Spleen (tissue), 7 donors: ENCODE measurements around the gene GPR158.

Experiments
- POLR2A ChIP-seq, 3 donors: fragments of 450-650 bp; IDR thresholded peaks; one replicate each; pipeline ENCODE4 v1.5.1; 2017; ENCODE audit warnings: antibody characterized with exemption in 3 of 3, mild to moderate bottlenecking in 1 of 3
- POLR2AphosphoS5 ChIP-seq, 3 donors: sonication (generic); formaldehyde crosslinking; IDR thresholded peaks; one replicate each; pipeline ENCODE4 v1.5.1; 2017; ENCODE audit warnings: antibody characterized with exemption in 3 of 3
- TF ChIP-seq, protein P1 (sequence below), 11 experiments: fragments of 200-600 bp in 7 of 11; fragments of 450-650 bp in 4 of 11; sonication (generic) in 4 of 11; IDR thresholded peaks in 8 of 11; conservative IDR thresholded peaks in 3 of 11; 1 replicate in 7 of 11; 2 replicates in 4 of 11; pipeline versions ENCODE4 v1.4.0 to v1.8.0; 2016 to 2021; ENCODE audit warnings: antibody characterized with exemption in 11 of 11, inconsistent platforms in 4 of 11, mild to moderate bottlenecking in 1 of 11
- donor health status: DM: no; HTN: no; CAD: no; lungs with moderate emphysema.
- donor health status: DM: no; HTN: no; CAD: no.
- donor health status: DM: no; HTN: no; CAD: no.

DNA sequence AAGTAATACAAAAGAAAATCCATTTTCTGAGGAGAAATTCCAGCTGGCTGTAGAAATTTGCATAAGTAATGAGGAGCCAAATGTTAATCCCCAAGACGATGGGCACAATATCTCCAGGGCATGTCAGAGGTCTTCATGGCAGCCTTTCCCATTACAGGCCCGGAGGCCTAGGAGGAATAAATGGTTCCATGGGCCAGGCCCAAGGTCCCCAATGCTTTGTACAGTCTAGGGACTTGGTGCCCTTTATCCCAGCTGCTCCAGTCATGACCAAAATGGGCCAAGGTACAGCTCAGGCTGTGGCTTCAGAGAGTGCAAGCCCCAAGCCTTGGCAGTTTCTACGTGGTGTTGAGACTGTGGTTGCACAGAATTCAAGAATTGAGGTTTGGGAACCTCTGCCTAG is 182.5 kb downstream of the GPR158 start:
- TF ChIP-seq, protein P1, sequence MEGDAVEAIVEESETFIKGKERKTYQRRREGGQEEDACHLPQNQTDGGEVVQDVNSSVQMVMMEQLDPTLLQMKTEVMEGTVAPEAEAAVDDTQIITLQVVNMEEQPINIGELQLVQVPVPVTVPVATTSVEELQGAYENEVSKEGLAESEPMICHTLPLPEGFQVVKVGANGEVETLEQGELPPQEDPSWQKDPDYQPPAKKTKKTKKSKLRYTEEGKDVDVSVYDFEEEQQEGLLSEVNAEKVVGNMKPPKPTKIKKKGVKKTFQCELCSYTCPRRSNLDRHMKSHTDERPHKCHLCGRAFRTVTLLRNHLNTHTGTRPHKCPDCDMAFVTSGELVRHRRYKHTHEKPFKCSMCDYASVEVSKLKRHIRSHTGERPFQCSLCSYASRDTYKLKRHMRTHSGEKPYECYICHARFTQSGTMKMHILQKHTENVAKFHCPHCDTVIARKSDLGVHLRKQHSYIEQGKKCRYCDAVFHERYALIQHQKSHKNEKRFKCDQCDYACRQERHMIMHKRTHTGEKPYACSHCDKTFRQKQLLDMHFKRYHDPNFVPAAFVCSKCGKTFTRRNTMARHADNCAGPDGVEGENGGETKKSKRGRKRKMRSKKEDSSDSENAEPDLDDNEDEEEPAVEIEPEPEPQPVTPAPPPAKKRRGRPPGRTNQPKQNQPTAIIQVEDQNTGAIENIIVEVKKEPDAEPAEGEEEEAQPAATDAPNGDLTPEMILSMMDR (IDR thresholded peaks at IDR 0.05 in 8 of 11, conservative IDR thresholded peaks at IDR 0.05 in 3 of 11): no peak
- no peak for TF ChIP-seq POLR2AphosphoS5 (IDR thresholded peaks at IDR 0.05)
- no peak for TF ChIP-seq POLR2A (IDR thresholded peaks at IDR 0.05)
